Stimulated activated naive CD8-positive, alpha-beta T cell treated with anti-CD3 and anti-CD28 coated beads, Interleukin-15, amount 100 ng/mL, for 72 hours (primary cell): ENCODE results near the gene CBX2.

Experiments
- ATAC-seq: fragments of 150-1000 bp; cut with Tn5 transposase; 2 replicates; pipeline ENCODE4 v1.10.0; 2021; ENCODE audit warnings: mild to moderate bottlenecking, moderate library complexity
- DNase-seq, 2 donors: peaks; one replicate each; pipeline ENCODE4 v3.0.0; 2021 to 2022
- H3K27ac Mint-ChIP-seq, 2 donors: one replicate each; pipeline ENCODE4 v1.8.0; 2022; ENCODE audit warnings: mild to moderate bottlenecking in 2 of 2, mixed read lengths in 2 of 2, moderate library complexity in 2 of 2
- H3K27me3 Mint-ChIP-seq: one replicate; pipeline ENCODE4 v1.8.0; 2022; ENCODE audit warnings: mixed read lengths
- H3K4me1 Mint-ChIP-seq: one replicate; pipeline ENCODE4 v1.8.0; 2022; ENCODE audit warnings: mild to moderate bottlenecking, mixed read lengths
- H3K4me3 Mint-ChIP-seq, 2 donors: one replicate each; pipeline ENCODE4 v1.8.0; 2022; ENCODE audit warnings: mild to moderate bottlenecking in 2 of 2, mixed read lengths in 2 of 2, moderate library complexity in 1 of 2
- H3K9me3 Mint-ChIP-seq, 2 donors: one replicate each; pipeline ENCODE4 v1.8.0; 2022; ENCODE audit warnings: mixed read lengths in 2 of 2

CBX2 gene

GRCh38 chr17:79796763-79797491, 19.0 kb downstream of the CBX2 start, which contains the start of gene CBX8:
TSS of gene CBX8 (minus strand) at chr17:79797077. CDS start at chr17:79796998, 79 bp downstream.
- ATAC-seq (peak; percentile 87), DNase-seq (peak; percentile 100)
- Mint-ChIP-seq H3K4me1 (peaks cover 55% of the 10 kb centered on the region), H3K27ac (peak within 1 kb of the TSS; percentile 61 to 80), H3K27me3 (peaks cover 54% of the 10 kb centered on the region), H3K4me3 (peak within 1 kb of the TSS; percentile 78 to 84), H3K9me3 (no peaks in the 10 kb centered on the region)

GRCh38 chr17:79797492-79798298, 19.7 kb downstream of the CBX2 start:
- Mint-ChIP-seq H3K27me3 (peaks cover 54% of the 10 kb centered on the region), H3K9me3 (no peaks in the 10 kb centered on the region), H3K27ac (no peak overlapping the region), H3K4me1 (peaks cover 54% of the 10 kb centered on the region), H3K4me3 (peak overlapping the region; percentile 37 to 68)
- ATAC-seq (peak; percentile 35), DNase-seq (peak in 1 of 2 donors; percentile 34)

GRCh38 chr17:79798299-79799173, 20.6 kb downstream of the CBX2 start:
- peak overlapping the region; percentile 68 to 82 for H3K4me3 Mint-ChIP-seq
- peaks cover 58% of the 10 kb centered on the region for H3K27me3 Mint-ChIP-seq
- no peaks in the 10 kb centered on the region for H3K9me3 Mint-ChIP-seq
- peaks cover 61% of the 10 kb centered on the region for H3K4me1 Mint-ChIP-seq
- ATAC-seq: no peak
- H3K27ac Mint-ChIP-seq: no peak overlapping the region
- DNase-seq: peak in 1 of 2 donors; percentile 29

GRCh38 chr17:79799174-79799537, 21.2 kb downstream of the CBX2 start:
- ATAC-seq: no peak
- Mint-ChIP-seq H3K4me3 (peak overlapping the region; percentile 78 to 82), H3K27me3 (peaks cover 58% of the 10 kb centered on the region)

GRCh38 chr17:79799538-79800324, 21.8 kb downstream of the CBX2 start:
- peaks cover 70% of the 10 kb centered on the region for H3K4me1 Mint-ChIP-seq
- DNase-seq: peak in 1 of 2 donors; percentile 34
- H3K9me3 Mint-ChIP-seq: no peaks in the 10 kb centered on the region
- no peak for ATAC-seq
- peaks cover 58% of the 10 kb centered on the region for H3K27me3 Mint-ChIP-seq
- H3K27ac Mint-ChIP-seq: peak overlapping the region in 1 of 2 donors; percentile 48
- H3K4me3 Mint-ChIP-seq: peak overlapping the region; percentile 78 to 80

More at GRCh38 chr17:79799174-79799537, 21.2 kb downstream of the CBX2 start:
- DNase-seq: no peak
- Mint-ChIP-seq H3K9me3 (no peaks in the 10 kb centered on the region), H3K4me1 (peaks cover 65% of the 10 kb centered on the region), H3K27ac (no peak overlapping the region)

GRCh38 chr17:79800325-79801155, 22.6 kb downstream of the CBX2 start:
- H3K4me1 Mint-ChIP-seq: peaks cover 77% of the 10 kb centered on the region
- H3K27ac Mint-ChIP-seq: no peak overlapping the region

GRCh38 chr17:79801156-79802038, 23.4 kb downstream of the CBX2 start:
- peaks cover 77% of the 10 kb centered on the region for H3K4me1 Mint-ChIP-seq
- H3K27ac Mint-ChIP-seq: peak overlapping the region in 1 of 2 donors; percentile 42
- ATAC-seq (no peak), DNase-seq (no peak)
- peak overlapping the region; percentile 78 to 80 for H3K4me3 Mint-ChIP-seq
- H3K9me3 Mint-ChIP-seq: no peaks in the 10 kb centered on the region
- H3K27me3 Mint-ChIP-seq: peaks cover 73% of the 10 kb centered on the region

More at GRCh38 chr17:79800325-79801155, 22.6 kb downstream of the CBX2 start:
- no peaks in the 10 kb centered on the region for H3K9me3 Mint-ChIP-seq
- H3K4me3 Mint-ChIP-seq: peak overlapping the region; percentile 78 to 80
- peak; percentile 71 to 80 for DNase-seq
- peaks cover 64% of the 10 kb centered on the region for H3K27me3 Mint-ChIP-seq
- ATAC-seq: peak; percentile 38

- ATAC-seq (no peak), DNase-seq (no peak)
- H3K9me3 Mint-ChIP-seq: no peaks in the 10 kb centered on the region
- H3K4me1 Mint-ChIP-seq: peaks cover 84% of the 10 kb centered on the region
- peaks cover 81% of the 10 kb centered on the region for H3K27me3 Mint-ChIP-seq
- H3K4me3 Mint-ChIP-seq: peak overlapping the region in 1 of 2 donors; percentile 25
- no peak overlapping the region for H3K27ac Mint-ChIP-seq
Measured at GRCh38 chr17:79802039-79802735, 24.2 kb downstream of the CBX2 start.

GRCh38 chr17:79802736-79803420, 24.9 kb downstream of the CBX2 start:
- H3K4me1 Mint-ChIP-seq: peaks cover 87% of the 10 kb centered on the region
- no peak overlapping the region for H3K27ac Mint-ChIP-seq
- no peaks in the 10 kb centered on the region for H3K9me3 Mint-ChIP-seq
- DNase-seq (peak in 1 of 2 donors; percentile 41), ATAC-seq (no peak)
- peak overlapping the region; percentile 15 to 50 for H3K4me3 Mint-ChIP-seq
- H3K27me3 Mint-ChIP-seq: peaks cover 88% of the 10 kb centered on the region

GRCh38 chr17:79803421-79803996, 25.6 kb downstream of the CBX2 start:
- H3K4me1 Mint-ChIP-seq: peaks cover 87% of the 10 kb centered on the region
- DNase-seq: no peak

GRCh38 chr17:79803997-79804855, 26.3 kb downstream of the CBX2 start:
- H3K4me3 Mint-ChIP-seq: peak overlapping the region; percentile 82 to 90
- H3K27ac Mint-ChIP-seq: peak overlapping the region; percentile 82 to 94
- DNase-seq: peak; percentile 88 to 89
- H3K27me3 Mint-ChIP-seq: peaks cover 89% of the 10 kb centered on the region
- H3K4me1 Mint-ChIP-seq: peaks cover 87% of the 10 kb centered on the region
- ATAC-seq: peak; percentile 86
- no peaks in the 10 kb centered on the region for H3K9me3 Mint-ChIP-seq

More at GRCh38 chr17:79803421-79803996, 25.6 kb downstream of the CBX2 start:
- ATAC-seq: no peak
- H3K9me3 Mint-ChIP-seq: no peaks in the 10 kb centered on the region
- peaks cover 89% of the 10 kb centered on the region for H3K27me3 Mint-ChIP-seq
- H3K27ac Mint-ChIP-seq: peak overlapping the region in 1 of 2 donors; percentile 54
- peak overlapping the region; percentile 52 to 90 for H3K4me3 Mint-ChIP-seq
